Measurements from ENCODE around the gene THBS1.

THBS1 gene

DNA sequence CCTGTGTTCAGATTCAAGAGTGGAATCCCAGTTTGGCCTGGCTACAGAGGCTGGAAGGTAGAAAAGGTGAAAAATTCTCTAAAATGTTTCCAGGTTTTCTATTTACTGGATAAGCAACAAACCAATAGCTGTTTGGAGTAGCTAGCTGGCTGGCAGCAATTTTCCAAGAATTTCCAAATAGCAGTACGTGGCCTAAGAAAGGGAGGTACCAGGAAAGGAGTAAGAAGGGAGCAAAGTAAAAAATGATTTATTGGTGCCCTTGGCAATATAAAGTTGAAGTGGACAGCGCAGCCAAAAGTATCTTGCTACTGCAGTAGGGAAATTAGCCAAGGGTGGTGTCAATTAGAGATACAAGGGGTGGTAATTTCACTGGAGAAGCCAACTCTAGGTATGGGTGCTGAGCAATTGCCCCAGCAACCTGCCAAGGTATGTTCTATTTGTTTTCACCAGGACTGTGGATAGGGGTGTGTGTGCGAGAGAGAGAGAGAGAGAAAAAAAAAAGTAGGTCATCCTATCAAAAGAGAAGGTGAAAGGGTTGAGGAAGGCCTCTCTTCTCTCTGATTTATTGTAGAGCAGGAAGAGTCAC is 40.8 kb upstream of the THBS1 start:
- Histone ChIP-seq H3K9me3 (ENCODE audit: severe bottlenecking) (no peaks in the 10 kb centered on the region), H3K4me3 (ENCODE audit: low read depth, low read length) (no peak overlapping the region), H3K27me3 (ENCODE audit: insufficient read depth, low read depth, severe bottlenecking) (peaks cover 11% of the 10 kb centered on the region), H3K27ac (no peak overlapping the region), H3K36me3 (no peaks in the 10 kb centered on the region)
- no peak for TF ChIP-seq CTCF (IDR thresholded peaks at IDR 0.05; ENCODE audit: low read depth, low read length)
- DNase-seq, result no peak

DNA sequence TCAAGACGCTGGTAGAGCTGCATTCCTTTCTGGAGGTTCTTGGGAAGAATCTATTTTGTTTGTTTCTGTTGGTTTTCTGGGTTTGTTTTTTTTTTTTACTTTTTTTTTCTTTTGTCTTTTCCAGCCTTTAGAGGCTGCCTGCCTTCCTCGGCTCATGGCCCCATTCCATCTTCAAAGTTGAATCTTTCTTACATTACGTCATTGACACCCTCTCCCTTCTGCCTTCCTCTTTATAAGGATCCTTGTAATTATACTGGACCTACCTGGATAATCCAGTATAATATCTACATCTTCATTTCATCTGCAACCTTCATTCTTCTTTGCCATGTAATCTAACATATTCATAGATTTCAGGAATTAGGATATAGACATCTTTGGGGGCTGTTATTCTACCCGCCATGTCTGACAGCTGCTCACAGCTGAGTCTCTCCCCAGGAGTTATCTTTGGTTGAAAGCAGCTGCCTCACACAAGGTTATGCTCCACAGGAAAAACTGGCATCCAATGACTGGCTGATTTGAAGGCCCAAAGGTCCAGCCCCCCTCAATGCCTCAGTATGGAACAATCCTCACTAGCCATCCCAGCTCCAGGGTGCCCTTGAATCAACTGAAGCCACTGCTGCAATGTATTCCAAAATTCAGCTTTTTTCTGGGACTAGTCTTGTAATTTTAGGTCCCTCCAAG is 38.4 kb upstream of the THBS1 start:
- no peak for DNase-seq
- peaks cover 3% of the 10 kb centered on the region for H3K27me3 ChIP-seq (ENCODE audit: insufficient read depth, low read depth, severe bottlenecking)
- no peaks in the 10 kb centered on the region for H3K36me3 ChIP-seq
- H3K27ac ChIP-seq, result no peak overlapping the region
- H3K9me3 ChIP-seq (ENCODE audit: severe bottlenecking), result no peaks in the 10 kb centered on the region
- TF ChIP-seq CTCF (IDR thresholded peaks at IDR 0.05; ENCODE audit: low read depth, low read length), result no peak
- H3K4me3 ChIP-seq (ENCODE audit: low read depth, low read length), result no peak overlapping the region

- no peak for TF ChIP-seq CTCF (IDR thresholded peaks at IDR 0.05; ENCODE audit: low read depth, low read length)
- no peak overlapping the region for H3K27ac ChIP-seq
- peaks cover 8% of the 10 kb centered on the region for H3K27me3 ChIP-seq (ENCODE audit: insufficient read depth, low read depth, severe bottlenecking)
- H3K4me3 ChIP-seq (ENCODE audit: low read depth, low read length), result no peak overlapping the region
- no peak for DNase-seq
- H3K9me3 ChIP-seq (ENCODE audit: severe bottlenecking), result no peaks in the 10 kb centered on the region
- H3K36me3 ChIP-seq, result no peaks in the 10 kb centered on the region
These were observed 37.2 kb upstream of the THBS1 start for GRCh38 chr15:39543651-39544050.

GRCh38 chr15:39546842-39547241 is 34.0 kb upstream of the THBS1 start:
- H3K27me3 ChIP-seq (ENCODE audit: insufficient read depth, low read depth, severe bottlenecking), result peaks cover 16% of the 10 kb centered on the region

GRCh38 chr15:39548561-39548960 is 32.3 kb upstream of the THBS1 start:
- Histone ChIP-seq H3K27ac (no peak overlapping the region), H3K4me3 (ENCODE audit: low read depth, low read length) (no peak overlapping the region), H3K36me3 (no peaks in the 10 kb centered on the region), H3K9me3 (ENCODE audit: severe bottlenecking) (no peaks in the 10 kb centered on the region), H3K27me3 (ENCODE audit: insufficient read depth, low read depth, severe bottlenecking) (peaks cover 16% of the 10 kb centered on the region)
- DNase-seq, result no peak
- TF ChIP-seq CTCF (IDR thresholded peaks at IDR 0.05; ENCODE audit: low read depth, low read length), result no peak

More at GRCh38 chr15:39546842-39547241, 34.0 kb upstream of the THBS1 start:
- no peaks in the 10 kb centered on the region for H3K36me3 ChIP-seq
- no peak for TF ChIP-seq CTCF (IDR thresholded peaks at IDR 0.05; ENCODE audit: low read depth, low read length)
- H3K9me3 ChIP-seq (ENCODE audit: severe bottlenecking), result no peaks in the 10 kb centered on the region
- H3K4me3 ChIP-seq (ENCODE audit: low read depth, low read length), result no peak overlapping the region
- no peak overlapping the region for H3K27ac ChIP-seq
- DNase-seq, result no peak

- Histone ChIP-seq H3K9me3 (ENCODE audit: severe bottlenecking) (no peaks in the 10 kb centered on the region), H3K27ac (no peak overlapping the region), H3K4me3 (ENCODE audit: low read depth, low read length) (no peak overlapping the region), H3K36me3 (no peaks in the 10 kb centered on the region), H3K27me3 (ENCODE audit: insufficient read depth, low read depth, severe bottlenecking) (peaks cover 20% of the 10 kb centered on the region)
- DNase-seq, result no peak
- TF ChIP-seq CTCF (IDR thresholded peaks at IDR 0.05; ENCODE audit: low read depth, low read length), result no peak
These were observed 31.0 kb upstream of the THBS1 start for GRCh38 chr15:39549912-39550311.

Data from WERI-Rb-1 (cell line).